H9 (cell line): Measurements from ENCODE around the gene PARD3. TPM values are rescaled to one million over a fixed set of nuclear protein-coding genes. Genes with fewer than 3 reads are reported as not detected.

ENCODE experiments used
- DNase-seq: peaks from one replicate; pipeline ENCODE4 v3.0.0-alpha.2; 2017
- H2AFZ ChIP-seq: one replicate; pipeline ENCODE4 v1.6.1; 2013; ENCODE audit warnings: mild to moderate bottlenecking, low read length, control low read depth, moderate library complexity
- H2AK5ac ChIP-seq: 2 replicates; pipeline ENCODE4 v1.6.1; 2013; ENCODE audit warnings: low read length, control low read depth, mixed read lengths; ENCODE audit not compliant: insufficient read length
- H2BK120ac ChIP-seq: one replicate; pipeline ENCODE4 v1.6.1; 2013; ENCODE audit warnings: low read depth, mild to moderate bottlenecking, low read length, control low read depth, inconsistent platforms; ENCODE audit not compliant: poor library complexity, severe bottlenecking
- H2BK12ac ChIP-seq: 2 replicates; pipeline ENCODE4 v1.6.1; 2013; ENCODE audit warnings: low read length, control low read depth, mixed read lengths, low read depth; ENCODE audit not compliant: insufficient read length
- H2BK15ac ChIP-seq: 2 replicates; pipeline ENCODE4 v1.6.1; 2013; ENCODE audit warnings: low read depth, low read length, control low read depth
- H2BK20ac ChIP-seq: one replicate; pipeline ENCODE4 v1.6.1; 2013; ENCODE audit warnings: low read depth, mild to moderate bottlenecking, low read length, control low read depth, inconsistent platforms; ENCODE audit not compliant: poor library complexity, severe bottlenecking
- H2BK5ac ChIP-seq: 2 replicates; pipeline ENCODE4 v1.6.1; 2013; ENCODE audit warnings: low read length, control low read depth, mixed read lengths; ENCODE audit not compliant: insufficient read length
- H3K14ac ChIP-seq: 2 replicates; pipeline ENCODE4 v1.6.1; 2013; ENCODE audit warnings: low read length, control low read depth; ENCODE audit not compliant: insufficient read depth
- H3K18ac ChIP-seq: 2 replicates; pipeline ENCODE4 v1.6.1; 2013; ENCODE audit warnings: low read depth, mild to moderate bottlenecking, mixed read lengths, low read length, control low read depth; ENCODE audit not compliant: insufficient read length
- H3K23ac ChIP-seq: 2 replicates; pipeline ENCODE4 v1.6.1; 2013; ENCODE audit warnings: low read length, control low read depth, mixed read lengths, low read depth; ENCODE audit not compliant: insufficient read length
- H3K23me2 ChIP-seq: 2 replicates; pipeline ENCODE4 v1.6.1; 2013; ENCODE audit warnings: low read depth, mild to moderate bottlenecking, mixed read lengths, low read length, control low read depth; ENCODE audit not compliant: insufficient read length, poor library complexity, severe bottlenecking
- H3K27ac ChIP-seq: 2 replicates; pipeline ENCODE4 v1.5.1; 2013; ENCODE audit warnings: low read length, control low read depth, mixed read lengths, low read depth; ENCODE audit not compliant: insufficient read length
- H3K27me3 ChIP-seq: 2 replicates; pipeline ENCODE4 v1.6.1; 2013; ENCODE audit warnings: low read length, control low read depth, inconsistent platforms; ENCODE audit not compliant: insufficient read depth
- H3K4ac ChIP-seq: 2 replicates; pipeline ENCODE4 v1.6.1; 2013; ENCODE audit warnings: low read depth, mild to moderate bottlenecking, control low read depth, inconsistent platforms, low read length, moderate library complexity
- H3K4me1 ChIP-seq: 2 replicates; pipeline ENCODE4 v1.6.1; 2013; ENCODE audit warnings: low read length, control low read depth, inconsistent platforms; ENCODE audit not compliant: insufficient read depth
- H3K4me2 ChIP-seq: 2 replicates; pipeline ENCODE4 v1.6.1; 2013; ENCODE audit warnings: low read length, control low read depth, mixed read lengths; ENCODE audit not compliant: insufficient read length, insufficient read depth
- H3K56ac ChIP-seq: 2 replicates; pipeline ENCODE4 v1.6.1; 2013; ENCODE audit warnings: low read depth, mild to moderate bottlenecking, mixed read lengths, low read length, control low read depth; ENCODE audit not compliant: insufficient read length
- H3K79me1 ChIP-seq: 2 replicates; pipeline ENCODE4 v1.6.1; 2013; ENCODE audit warnings: low read depth, mild to moderate bottlenecking, moderate library complexity, low read length, control low read depth, inconsistent platforms; ENCODE audit not compliant: insufficient read depth, poor library complexity, severe bottlenecking
- H3K79me2 ChIP-seq: 2 replicates; pipeline ENCODE4 v1.6.1; 2013; ENCODE audit warnings: low read length, control low read depth, inconsistent platforms; ENCODE audit not compliant: insufficient read depth
- H3K9ac ChIP-seq: 2 replicates; pipeline ENCODE4 v1.6.1; 2013; ENCODE audit warnings: low read length, control low read depth, mixed read lengths; ENCODE audit not compliant: insufficient read length; ENCODE audit errors: extremely low read depth
- H3K9me3 ChIP-seq: one replicate; pipeline ENCODE4 v1.6.1; 2013; ENCODE audit warnings: low read depth, low read length, inconsistent platforms; ENCODE audit not compliant: control insufficient read depth
- H3T11ph ChIP-seq: one replicate; pipeline ENCODE4 v1.6.1; 2013; ENCODE audit warnings: mild to moderate bottlenecking, low read length, control low read depth, inconsistent platforms
- H4K20me1 ChIP-seq: one replicate; pipeline ENCODE4 v1.6.1; 2013; ENCODE audit not compliant: control insufficient read depth, insufficient read length, insufficient read depth
- H4K5ac ChIP-seq: 2 replicates; pipeline ENCODE4 v1.6.1; 2013; ENCODE audit warnings: low read depth, mild to moderate bottlenecking, mixed read lengths, low read length, control low read depth; ENCODE audit not compliant: insufficient read length
- H4K8ac ChIP-seq: replicated peaks from 2 replicates; pipeline ENCODE4 v1.6.1; 2013; ENCODE audit warnings: low read length, control low read depth, mixed read lengths, low read depth; ENCODE audit not compliant: insufficient read length
- H4K91ac ChIP-seq: 2 replicates; pipeline ENCODE4 v1.6.1; 2013; ENCODE audit warnings: low read depth, mild to moderate bottlenecking, moderate library complexity, mixed read lengths, low read length, control low read depth; ENCODE audit not compliant: insufficient read length
- H3K27ac Mint-ChIP-seq, 3 experiments: 2 replicates in 2 of 3; 3 replicates in 1 of 3; pipeline ENCODE4 v1.8.0; 2020 to 2021; ENCODE audit warnings: mixed read lengths in 3 of 3, mild to moderate bottlenecking in 1 of 3, moderate library complexity in 1 of 3
- H3K27me3 Mint-ChIP-seq: 2 replicates; pipeline ENCODE4 v1.8.0; 2021; ENCODE audit warnings: low read depth, mild to moderate bottlenecking, moderate library complexity, mixed read lengths
- H3K36me3 Mint-ChIP-seq, 3 experiments: 2 replicates in 2 of 3; 3 replicates in 1 of 3; pipeline ENCODE4 v1.8.0; 2020 to 2021; ENCODE audit warnings: low read depth in 3 of 3, mixed read lengths in 3 of 3; ENCODE audit not compliant: insufficient read depth in 1 of 3
- H3K4me1 Mint-ChIP-seq, 2 experiments: 2 replicates each; pipeline ENCODE4 v1.8.0; 2020; ENCODE audit warnings: mixed read lengths in 2 of 2
- H3K4me3 Mint-ChIP-seq, 2 experiments: 2 replicates in 1 of 2; 3 replicates in 1 of 2; pipeline ENCODE4 v1.8.0; 2020 to 2021; ENCODE audit warnings: mild to moderate bottlenecking in 2 of 2, mixed read lengths in 2 of 2, moderate library complexity in 1 of 2
- H3K9me3 Mint-ChIP-seq, 2 experiments: 2 replicates in 1 of 2; 3 replicates in 1 of 2; pipeline ENCODE4 v1.8.0; 2020; ENCODE audit warnings: mild to moderate bottlenecking in 2 of 2, mixed read lengths in 2 of 2, moderate library complexity in 1 of 2
- CTCF ChIP-seq: fragments of 200-600 bp; sonication (generic); conservative IDR thresholded peaks from 3 replicates; pipeline ENCODE4 v1.8.0; 2021; ENCODE audit warnings: antibody characterized with exemption, mild to moderate bottlenecking
- WGBS: extraction: QIAGEN DNeasy Blood & Tissue Kit; methylation state at CpG from one replicate; pipeline ENCODE4 v1.1.7; 2013; ENCODE audit warnings: missing lambda C conversion rate, low lambda C conversion rate, mixed read lengths; ENCODE audit not compliant: insufficient read length; ENCODE audit errors: extremely low coverage; 5-methylcytosine and 5-hydroxymethylcytosine counted together
- total RNA-seq: library from RNA; stranded (reverse); gene quantifications from 2 replicates; pipeline ENCODE4 v1.2.1, GENCODE V29; 2021

The PARD3 gene
- total RNA-seq, 1 experiment from 2014 or later, result 44.7 TPM

- Histone ChIP-seq H2BK120ac (no peak overlapping the region), H3K23me2 (no peaks in the 10 kb centered on the region), H2BK15ac (no peak overlapping the region), H2BK12ac (no peak overlapping the region), H4K91ac (no peak overlapping the region), H2BK20ac (no peak overlapping the region), H4K20me1 (no peaks in the 10 kb centered on the region), H3K79me1 (peaks cover 13% of the 10 kb centered on the region), H3K4me2 (no peak overlapping the region), H3K79me2 (peaks cover 7% of the 10 kb centered on the region; the same call in 1 of the 2 replicates), H3K27me3 (no peaks in the 10 kb centered on the region), H3K9me3 (no peaks in the 10 kb centered on the region), H2AK5ac (no peak overlapping the region), H3K4ac (no peak overlapping the region), H3K56ac (no peak overlapping the region), H4K5ac (no peak overlapping the region), H3K18ac (no peak overlapping the region), H3K4me1 (no peaks in the 10 kb centered on the region), H3K14ac (no peak overlapping the region), H2AFZ (no peak overlapping the region), H3K27ac (no peak overlapping the region), H3K9ac (no peak overlapping the region), H3T11ph (no peak overlapping the region), H3K23ac (no peak overlapping the region), H2BK5ac (no peak overlapping the region), H4K8ac (no peak overlapping the region)
- no peak overlapping the region; a peak in 1 of 7 replicates for H3K27ac Mint-ChIP-seq
- no peak overlapping the region for H3K4me3 Mint-ChIP-seq
- H3K27me3 Mint-ChIP-seq, result no peaks in the 10 kb centered on the region
- H3K9me3 Mint-ChIP-seq, result no peaks in the 10 kb centered on the region
- no peaks in the 10 kb centered on the region; a peak in 1 of 7 replicates for H3K36me3 Mint-ChIP-seq
- peaks cover 16 to 19% of the 10 kb centered on the region in 2 experiments for H3K4me1 Mint-ChIP-seq
- TF ChIP-seq CTCF, result no peak
- WGBS, result no CpG with 5 or more reads among the region's 5 CpGs
- DNase-seq, result no peak
Observed at GRCh38 chr10:34721208-34721840, 93.8 kb downstream of the PARD3 start.
